DOHH2 (cell line): Measurements from ENCODE around the gene GAA.

Experiments
- CTCF ChIP-seq: fragments of 200-600 bp; sonication (generic); IDR thresholded peaks from one replicate; pipeline ENCODE4 v1.5.1; 2014; ENCODE audit warnings: antibody characterized with exemption, mild to moderate bottlenecking, low read depth, low read length; ENCODE audit not compliant: poor library complexity, severe bottlenecking
- EZH2phosphoT487 ChIP-seq: fragments of 200-600 bp; sonication (generic); IDR thresholded peaks from 2 replicates; pipeline ENCODE4 v1.6.1; 2017; ENCODE audit warnings: borderline replicate concordance, mild to moderate bottlenecking, antibody characterized with exemption, low read length, moderate library complexity, mixed read lengths

- no peak for TF ChIP-seq CTCF
- TF ChIP-seq EZH2phosphoT487 = no peak
These were observed 3.1 kb downstream of the GAA start for GRCh38 chr17:80104321-80104955.
